ENCODE measurements around the gene PTH1R. TPM values are rescaled to one million over a fixed set of nuclear protein-coding genes. Genes with fewer than 3 reads are reported as not detected.

PTH1R gene
- polyA plus RNA-seq, 2 donors = 2.0 to 3.3 TPM

DNA sequence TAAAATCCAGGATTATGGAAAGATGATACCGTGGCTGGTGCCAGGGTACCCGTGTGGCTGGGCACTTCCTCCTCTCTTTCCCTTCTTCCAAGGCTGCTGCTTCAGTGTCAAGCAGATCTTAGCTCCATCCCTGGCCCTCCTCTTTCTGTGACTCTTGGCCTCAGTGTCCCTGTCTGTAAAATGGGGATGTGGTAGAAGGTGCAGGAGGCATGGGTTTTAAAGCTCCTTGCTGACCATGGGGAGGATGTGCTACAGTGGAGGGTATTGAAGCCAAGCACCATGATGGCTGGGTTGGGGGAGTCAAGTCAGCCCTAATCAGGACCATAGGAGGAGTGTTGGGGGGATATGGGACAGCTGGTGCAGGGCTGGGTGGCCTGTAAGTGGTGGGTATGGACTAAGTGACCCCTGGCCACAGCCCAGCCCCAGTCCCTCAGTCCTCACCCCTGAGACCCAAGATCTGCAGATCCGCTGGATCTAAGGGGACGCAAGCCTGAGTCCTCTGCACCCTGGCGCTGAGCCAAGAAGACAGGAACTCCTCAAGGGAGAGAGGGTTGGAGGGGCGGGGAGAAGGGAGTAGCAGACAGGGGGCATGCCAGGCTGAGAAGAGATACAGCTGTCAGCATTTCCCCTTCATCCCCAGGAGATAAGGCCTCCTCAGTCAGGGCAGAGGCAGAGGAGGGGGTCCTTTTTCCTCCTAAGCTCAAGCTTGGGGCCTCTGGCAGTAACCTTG lies 12.0 kb downstream of the PTH1R start:
- Histone ChIP-seq H3K36me3 (ENCODE audit: control insufficient read depth in 2 of 2, insufficient read depth in 2 of 2, low read length in 1 of 2) (no peaks in the 10 kb centered on the region), H3K4me3 (ENCODE audit: low read depth in 1 of 2, low read length in 2 of 2) (no peak overlapping the region), H3K27ac (ENCODE audit: low read depth in 2 of 2, low read length in 1 of 2) (no peak overlapping the region), H3K4me1 (ENCODE audit: control insufficient read depth in 2 of 2, insufficient read depth in 2 of 2, low read length in 1 of 2) (peaks cover 7 to 8% of the 10 kb centered on the region in 2 donors), H3K27me3 (ENCODE audit: control insufficient read depth in 1 of 2, insufficient read depth in 2 of 2, low read length in 2 of 2) (no peaks in the 10 kb centered on the region), H3K9me3 (ENCODE audit: control insufficient read depth in 2 of 2, insufficient read depth in 1 of 2, low read depth in 1 of 2, low read length in 1 of 2) (no peaks in the 10 kb centered on the region)
- 45 to 60% methylated on average over 6 of the region's 6 CpGs for WGBS, 2 donors

DNA sequence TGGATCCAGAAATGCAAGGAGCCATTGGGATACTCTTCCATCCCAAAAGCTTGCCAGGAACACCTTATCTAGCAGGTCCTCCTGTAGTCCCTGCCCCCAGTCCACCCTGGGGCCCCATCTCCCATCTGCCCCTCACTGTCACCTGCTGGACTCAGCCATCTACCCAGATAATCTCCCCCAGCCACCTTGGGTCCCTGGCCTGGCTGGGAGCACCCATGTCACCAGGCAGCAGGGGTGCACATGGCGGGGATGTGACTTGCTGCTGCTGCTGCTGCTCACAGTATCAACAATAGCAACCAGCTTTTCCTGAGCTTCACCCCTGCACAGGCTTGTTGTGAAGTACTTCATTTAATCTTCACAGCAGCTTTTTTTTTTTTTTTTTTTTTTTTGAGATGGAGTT lies 12.6 kb downstream of the PTH1R start:
- Histone ChIP-seq H3K27me3 (ENCODE audit: control insufficient read depth in 1 of 2, insufficient read depth in 2 of 2, low read length in 2 of 2) (no peaks in the 10 kb centered on the region), H3K4me1 (ENCODE audit: control insufficient read depth in 2 of 2, insufficient read depth in 2 of 2, low read length in 1 of 2) (peaks cover 7 to 8% of the 10 kb centered on the region in 2 donors), H3K4me3 (ENCODE audit: low read depth in 1 of 2, low read length in 2 of 2) (no peak overlapping the region), H3K36me3 (ENCODE audit: control insufficient read depth in 2 of 2, insufficient read depth in 2 of 2, low read length in 1 of 2) (no peaks in the 10 kb centered on the region), H3K9me3 (ENCODE audit: control insufficient read depth in 2 of 2, insufficient read depth in 1 of 2, low read depth in 1 of 2, low read length in 1 of 2) (no peaks in the 10 kb centered on the region), H3K27ac (ENCODE audit: low read depth in 2 of 2, low read length in 1 of 2) (no peak overlapping the region)
- WGBS, 2 donors = 93 to 96% methylated on average over 1 of the region's 1 CpG

DNA sequence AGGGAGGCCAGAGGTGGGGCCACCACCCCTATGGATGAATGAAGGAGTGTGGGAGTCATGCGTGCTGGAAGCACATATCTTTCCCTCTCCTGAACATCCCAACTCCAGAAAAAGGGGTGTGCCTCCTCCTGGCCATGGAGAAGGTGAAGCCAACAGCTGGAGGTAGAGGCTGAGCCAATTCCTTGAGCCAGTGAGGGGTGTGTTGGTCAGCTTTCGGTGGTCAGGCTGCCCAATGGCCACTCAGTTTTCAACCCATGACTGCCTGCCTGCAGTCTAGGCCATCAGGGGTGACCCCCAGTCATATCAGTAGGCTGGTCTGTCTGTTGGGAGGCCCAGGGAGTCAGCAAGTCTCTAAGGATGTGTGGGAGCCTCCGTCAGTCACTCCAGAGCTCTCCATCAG lies 13.6 kb downstream of the PTH1R start:
- H3K27me3 ChIP-seq (ENCODE audit: control insufficient read depth in 1 of 2, insufficient read depth in 2 of 2, low read length in 2 of 2) = no peaks in the 10 kb centered on the region
- H3K4me3 ChIP-seq (ENCODE audit: low read depth in 1 of 2, low read length in 2 of 2) = no peak overlapping the region
- peaks cover 7 to 8% of the 10 kb centered on the region in 2 donors for H3K4me1 ChIP-seq (ENCODE audit: control insufficient read depth in 2 of 2, insufficient read depth in 2 of 2, low read length in 1 of 2)
- no peak overlapping the region for H3K27ac ChIP-seq (ENCODE audit: low read depth in 2 of 2, low read length in 1 of 2)
- no peaks in the 10 kb centered on the region for H3K9me3 ChIP-seq (ENCODE audit: control insufficient read depth in 2 of 2, insufficient read depth in 1 of 2, low read depth in 1 of 2, low read length in 1 of 2)
- 86% methylated on average over 3 of the region's 3 CpGs for WGBS, 2 donors
- H3K36me3 ChIP-seq (ENCODE audit: control insufficient read depth in 2 of 2, insufficient read depth in 2 of 2, low read length in 1 of 2) = no peaks in the 10 kb centered on the region

DNA sequence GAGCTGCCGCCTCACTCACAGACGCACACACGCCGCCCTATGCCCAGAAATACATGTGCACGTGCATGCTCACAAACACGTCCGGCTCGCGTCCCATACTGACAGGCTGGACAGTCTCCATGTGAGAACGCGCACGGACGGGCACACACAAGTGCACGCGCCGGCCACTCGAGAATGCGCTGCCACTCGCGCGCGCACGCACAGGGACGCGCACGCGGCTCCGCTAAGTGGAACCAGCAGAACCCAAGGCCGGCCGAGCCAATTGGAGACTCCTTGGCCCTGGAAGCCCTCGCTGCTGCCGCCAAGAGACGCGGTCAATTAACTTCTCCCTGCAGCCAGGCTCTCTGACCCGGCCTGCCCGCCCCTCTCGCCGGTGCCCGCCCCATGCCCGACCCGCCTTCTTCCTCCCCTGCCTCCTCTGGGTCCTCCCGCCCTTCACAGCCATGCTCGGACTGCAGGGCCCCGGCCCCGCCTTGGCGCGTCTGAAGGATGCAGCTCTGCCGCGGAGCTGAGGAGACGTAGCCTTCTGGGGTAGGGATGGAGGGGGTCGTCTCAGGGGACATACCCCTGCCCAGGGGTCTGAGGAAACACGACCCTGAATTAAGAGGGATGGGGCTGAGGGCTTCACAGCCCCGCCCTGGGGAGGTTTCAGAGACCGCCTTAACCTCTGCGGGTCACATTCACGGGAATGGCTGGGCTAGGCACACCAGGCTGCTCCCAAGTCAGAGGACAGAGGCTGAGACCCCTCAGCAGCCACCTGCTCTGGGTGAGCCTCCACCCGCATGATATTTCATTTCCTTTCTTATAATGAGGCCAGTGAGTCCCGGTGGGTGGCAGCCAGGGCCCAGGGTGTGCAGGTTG lies 15.0 kb downstream of the PTH1R start:
- no peaks in the 10 kb centered on the region for H3K27me3 ChIP-seq (ENCODE audit: control insufficient read depth in 1 of 2, insufficient read depth in 2 of 2, low read length in 2 of 2)
- peak overlapping the region; percentile 37 to 42 for H3K4me3 ChIP-seq (ENCODE audit: low read depth in 1 of 2, low read length in 2 of 2)
- H3K9me3 ChIP-seq (ENCODE audit: control insufficient read depth in 2 of 2, insufficient read depth in 1 of 2, low read depth in 1 of 2, low read length in 1 of 2) = no peaks in the 10 kb centered on the region
- no peaks in the 10 kb centered on the region for H3K36me3 ChIP-seq (ENCODE audit: control insufficient read depth in 2 of 2, insufficient read depth in 2 of 2, low read length in 1 of 2)
- H3K4me1 ChIP-seq (ENCODE audit: control insufficient read depth in 2 of 2, insufficient read depth in 2 of 2, low read length in 1 of 2) = peaks cover 7 to 8% of the 10 kb centered on the region in 2 donors
- 7 to 8% methylated on average over 57 to 58 of the region's 58 CpGs for WGBS, 2 donors
- H3K27ac ChIP-seq (ENCODE audit: low read depth in 2 of 2, low read length in 1 of 2) = no peak overlapping the region

DNA sequence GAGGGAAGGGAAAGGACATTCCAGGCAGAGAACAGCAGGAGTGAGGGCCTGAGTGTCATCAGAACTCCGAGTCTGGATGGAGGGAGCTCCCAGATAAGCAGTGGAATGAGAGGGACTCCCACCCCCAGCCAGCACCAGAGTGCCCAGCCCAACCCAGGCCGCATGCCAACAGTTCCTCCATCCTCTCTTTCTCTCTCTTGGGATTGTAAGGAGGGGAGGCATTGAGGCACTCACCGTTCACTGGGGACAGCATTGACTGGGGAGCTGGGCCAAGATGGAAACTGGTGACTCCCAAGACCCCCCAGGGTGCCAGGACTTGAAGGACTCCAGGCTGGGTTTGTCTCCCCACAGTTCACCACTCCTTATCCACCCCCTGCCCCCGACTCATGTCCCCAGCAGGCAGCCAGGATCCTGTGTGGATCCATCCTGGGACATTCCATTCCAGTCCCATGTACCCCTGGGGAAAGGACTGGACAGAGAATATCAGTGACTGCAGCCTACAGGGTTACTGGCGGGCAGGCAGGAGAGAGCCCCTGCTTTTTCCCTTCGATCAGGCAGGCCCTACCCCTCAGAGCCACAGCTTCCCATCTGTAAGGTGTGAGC lies 15.7 kb downstream of the PTH1R start:
- Histone ChIP-seq H3K27ac (ENCODE audit: low read depth in 2 of 2, low read length in 1 of 2) (no peak overlapping the region), H3K4me1 (ENCODE audit: control insufficient read depth in 2 of 2, insufficient read depth in 2 of 2, low read length in 1 of 2) (peaks cover 7 to 8% of the 10 kb centered on the region in 2 donors), H3K9me3 (ENCODE audit: control insufficient read depth in 2 of 2, insufficient read depth in 1 of 2, low read depth in 1 of 2, low read length in 1 of 2) (no peaks in the 10 kb centered on the region), H3K36me3 (ENCODE audit: control insufficient read depth in 2 of 2, insufficient read depth in 2 of 2, low read length in 1 of 2) (no peaks in the 10 kb centered on the region), H3K27me3 (ENCODE audit: control insufficient read depth in 1 of 2, insufficient read depth in 2 of 2, low read length in 2 of 2) (no peaks in the 10 kb centered on the region), H3K4me3 (ENCODE audit: low read depth in 1 of 2, low read length in 2 of 2) (no peak overlapping the region)
- WGBS, 2 donors = 73 to 78% methylated on average over 6 of the region's 6 CpGs

DNA sequence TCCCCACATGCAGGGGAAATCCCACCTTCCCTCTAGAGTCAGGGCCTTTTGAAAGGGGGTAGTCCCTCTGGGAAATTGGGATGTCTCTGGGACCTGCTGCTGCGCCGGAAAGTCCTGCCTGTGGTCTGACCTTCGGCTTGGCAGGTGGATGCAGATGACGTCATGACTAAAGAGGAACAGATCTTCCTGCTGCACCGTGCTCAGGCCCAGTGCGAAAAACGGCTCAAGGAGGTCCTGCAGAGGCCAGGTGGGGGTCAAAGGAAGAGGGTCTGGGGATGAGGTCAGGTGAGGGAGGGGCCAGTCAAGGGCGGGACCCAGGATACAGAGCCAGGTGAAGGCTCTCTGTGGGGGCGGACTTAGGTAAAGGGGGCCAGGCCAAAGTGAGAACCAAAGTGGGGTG lies 16.2 kb downstream of the PTH1R start:
- Histone ChIP-seq H3K4me1 (ENCODE audit: control insufficient read depth in 2 of 2, insufficient read depth in 2 of 2, low read length in 1 of 2) (peaks cover 8 to 11% of the 10 kb centered on the region in 2 donors), H3K27ac (ENCODE audit: low read depth in 2 of 2, low read length in 1 of 2) (no peak overlapping the region), H3K27me3 (ENCODE audit: control insufficient read depth in 1 of 2, insufficient read depth in 2 of 2, low read length in 2 of 2) (no peaks in the 10 kb centered on the region), H3K9me3 (ENCODE audit: control insufficient read depth in 2 of 2, insufficient read depth in 1 of 2, low read depth in 1 of 2, low read length in 1 of 2) (no peaks in the 10 kb centered on the region), H3K4me3 (ENCODE audit: low read depth in 1 of 2, low read length in 2 of 2) (no peak overlapping the region), H3K36me3 (ENCODE audit: control insufficient read depth in 2 of 2, insufficient read depth in 2 of 2, low read length in 1 of 2) (no peaks in the 10 kb centered on the region)
- WGBS, 2 donors = 74 to 77% methylated on average over 9 of the region's 9 CpGs

DNA sequence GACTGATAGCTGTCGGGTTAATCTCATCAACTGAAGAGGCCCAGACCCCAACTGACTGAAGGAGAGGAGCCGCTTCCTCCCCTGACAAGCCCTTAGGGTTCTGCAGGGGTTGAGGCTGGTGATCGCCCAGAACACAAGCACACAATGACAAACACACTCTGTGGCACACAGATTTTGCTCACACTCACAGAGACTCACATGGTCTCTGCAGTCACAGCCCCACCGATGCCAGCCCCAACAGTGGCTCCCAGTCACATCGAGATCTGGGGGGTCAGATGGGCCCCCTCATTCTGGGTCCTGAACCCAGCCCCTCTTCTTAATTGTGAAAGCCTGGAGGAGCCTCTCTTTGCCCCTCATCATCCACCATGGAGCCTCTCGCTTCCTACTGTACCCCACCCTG lies 16.7 kb downstream of the PTH1R start:
- H3K27me3 ChIP-seq (ENCODE audit: control insufficient read depth in 1 of 2, insufficient read depth in 2 of 2, low read length in 2 of 2) = no peaks in the 10 kb centered on the region
- no peaks in the 10 kb centered on the region for H3K36me3 ChIP-seq (ENCODE audit: control insufficient read depth in 2 of 2, insufficient read depth in 2 of 2, low read length in 1 of 2)
- no peaks in the 10 kb centered on the region for H3K9me3 ChIP-seq (ENCODE audit: control insufficient read depth in 2 of 2, insufficient read depth in 1 of 2, low read depth in 1 of 2, low read length in 1 of 2)
- no peak overlapping the region for H3K27ac ChIP-seq (ENCODE audit: low read depth in 2 of 2, low read length in 1 of 2)
- WGBS, 2 donors = 86 to 93% methylated on average over 6 of the region's 6 CpGs
- H3K4me1 ChIP-seq (ENCODE audit: control insufficient read depth in 2 of 2, insufficient read depth in 2 of 2, low read length in 1 of 2) = peaks cover 8 to 13% of the 10 kb centered on the region in 2 donors
- H3K4me3 ChIP-seq (ENCODE audit: low read depth in 1 of 2, low read length in 2 of 2) = no peak overlapping the region

DNA sequence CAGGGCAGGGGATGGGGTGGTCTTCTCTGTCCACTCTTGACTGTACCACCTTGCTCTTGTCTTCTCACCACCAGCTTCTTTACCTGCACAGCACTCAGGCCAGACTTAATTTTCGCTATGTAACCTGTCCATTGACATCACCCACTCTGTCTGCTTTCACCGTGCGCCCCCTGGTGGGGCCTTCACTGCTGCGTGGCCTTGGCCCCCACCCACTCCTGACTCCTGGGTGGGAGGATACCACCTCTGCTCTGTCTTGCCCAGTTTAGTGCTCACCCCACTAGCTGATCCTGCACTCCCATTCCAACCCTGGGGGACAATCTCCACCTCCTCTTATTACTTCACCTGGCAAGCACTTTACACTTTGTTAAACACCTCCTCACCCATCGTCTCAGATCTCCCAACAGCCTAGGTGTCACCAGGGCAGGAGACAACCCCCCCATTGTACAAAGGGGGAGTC lies 17.7 kb downstream of the PTH1R start:
- 14 to 18% methylated on average over 5 of the region's 5 CpGs for WGBS, 2 donors
- Histone ChIP-seq H3K4me3 (ENCODE audit: low read depth in 1 of 2, low read length in 2 of 2) (no peak overlapping the region), H3K9me3 (ENCODE audit: control insufficient read depth in 2 of 2, insufficient read depth in 1 of 2, low read depth in 1 of 2, low read length in 1 of 2) (no peaks in the 10 kb centered on the region), H3K27ac (ENCODE audit: low read depth in 2 of 2, low read length in 1 of 2) (no peak overlapping the region), H3K36me3 (ENCODE audit: control insufficient read depth in 2 of 2, insufficient read depth in 2 of 2, low read length in 1 of 2) (no peaks in the 10 kb centered on the region), H3K27me3 (ENCODE audit: control insufficient read depth in 1 of 2, insufficient read depth in 2 of 2, low read length in 2 of 2) (no peaks in the 10 kb centered on the region), H3K4me1 (ENCODE audit: control insufficient read depth in 2 of 2, insufficient read depth in 2 of 2, low read length in 1 of 2) (peaks cover 8 to 13% of the 10 kb centered on the region in 2 donors)

DNA sequence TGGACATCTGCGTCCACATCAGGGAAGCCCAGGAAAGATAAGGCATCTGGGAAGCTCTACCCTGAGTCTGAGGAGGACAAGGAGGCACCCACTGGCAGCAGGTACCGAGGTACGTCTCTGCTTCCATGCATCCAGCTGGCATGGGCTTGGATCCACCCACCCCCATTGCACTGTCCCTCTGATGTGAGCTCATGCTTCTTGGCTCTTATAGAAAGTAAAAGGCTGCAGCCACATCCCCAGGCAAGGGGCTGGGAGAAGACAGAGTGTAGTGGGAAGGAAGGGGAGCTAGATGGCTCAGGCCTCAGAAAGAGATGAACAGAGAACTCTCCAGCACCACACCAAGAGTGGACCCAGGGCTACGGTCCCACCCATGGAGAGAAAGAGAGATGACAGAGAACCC lies 18.2 kb downstream of the PTH1R start:
- Histone ChIP-seq H3K36me3 (ENCODE audit: control insufficient read depth in 2 of 2, insufficient read depth in 2 of 2, low read length in 1 of 2) (no peaks in the 10 kb centered on the region), H3K4me1 (ENCODE audit: control insufficient read depth in 2 of 2, insufficient read depth in 2 of 2, low read length in 1 of 2) (peaks cover 8 to 13% of the 10 kb centered on the region in 2 donors), H3K9me3 (ENCODE audit: control insufficient read depth in 2 of 2, insufficient read depth in 1 of 2, low read depth in 1 of 2, low read length in 1 of 2) (no peaks in the 10 kb centered on the region), H3K4me3 (ENCODE audit: low read depth in 1 of 2, low read length in 2 of 2) (no peak overlapping the region), H3K27ac (ENCODE audit: low read depth in 2 of 2, low read length in 1 of 2) (no peak overlapping the region), H3K27me3 (ENCODE audit: control insufficient read depth in 1 of 2, insufficient read depth in 2 of 2, low read length in 2 of 2) (no peaks in the 10 kb centered on the region)
- 68 to 69% methylated on average over 4 of the region's 4 CpGs for WGBS, 2 donors

All from esophagus (tissue), 2 donors.